ENCODE results near the gene FRMPD2. TPM values are rescaled to one million over a fixed set of nuclear protein-coding genes. Genes with fewer than 3 reads are reported as not detected.

FRMPD2 gene
- total RNA-seq, 1 donor from 2014 or later: not detected

Other genes starting within 250 kb of the FRMPD2 start
- gene MAPK8, start 32.0 kb upstream of the FRMPD2 start, total RNA-seq (ENCODE audit: unreplicated experiment): 53.7 TPM

All from endothelial cell (in vitro differentiated cells).